Brain microvascular endothelial cell (primary cell): ENCODE data around the gene PPP1R12A.

Experiments
- DNase-seq: peaks from one replicate; pipeline ENCODE4 v3.0.0-alpha.2; 2020
- H3K27ac ChIP-seq: fragments of 250-450 bp; sonication (Bioruptor Pico); 2 replicates; pipeline ENCODE4 v1.5.1; 2020; ENCODE audit warnings: mild to moderate bottlenecking, moderate library complexity
- H3K27me3 ChIP-seq: fragments of 250-450 bp; sonication (Bioruptor Pico); replicated peaks from 2 replicates; pipeline ENCODE4 v1.5.1; 2020; ENCODE audit warnings: mild to moderate bottlenecking
- H3K36me3 ChIP-seq: fragments of 250-450 bp; sonication (Bioruptor Pico); replicated peaks from 2 replicates; pipeline ENCODE4 v1.5.1; 2020; ENCODE audit warnings: mild to moderate bottlenecking
- H3K4me3 ChIP-seq: 2 replicates; pipeline ENCODE4 v1.5.1; 2011; ENCODE audit warnings: low read depth, mild to moderate bottlenecking, control low read depth, low read length, moderate library complexity
- in situ Hi-C: cut with HindIII; loops from 2 replicates; pipeline ENCODE4 v1.10.0; 2017; ENCODE audit warnings: low sequenced_read_pairs, low pct_ligation_motif_present
- TF ChIP-seq, protein P1 (sequence below): IDR thresholded peaks from 2 replicates; pipeline ENCODE4 v1.5.1; 2011; ENCODE audit warnings: low read depth, mild to moderate bottlenecking, moderate library complexity, low read length, control low read depth, inconsistent platforms; ENCODE audit errors: missing control alignments

Gene PPP1R12A

GRCh38 chr12:79895804-79896203 lies 39.1 kb downstream of the PPP1R12A start:
- no peak for DNase-seq
- H3K27ac ChIP-seq: no peak overlapping the region
- in situ Hi-C loops: no loop called here
- TF ChIP-seq, protein P1, sequence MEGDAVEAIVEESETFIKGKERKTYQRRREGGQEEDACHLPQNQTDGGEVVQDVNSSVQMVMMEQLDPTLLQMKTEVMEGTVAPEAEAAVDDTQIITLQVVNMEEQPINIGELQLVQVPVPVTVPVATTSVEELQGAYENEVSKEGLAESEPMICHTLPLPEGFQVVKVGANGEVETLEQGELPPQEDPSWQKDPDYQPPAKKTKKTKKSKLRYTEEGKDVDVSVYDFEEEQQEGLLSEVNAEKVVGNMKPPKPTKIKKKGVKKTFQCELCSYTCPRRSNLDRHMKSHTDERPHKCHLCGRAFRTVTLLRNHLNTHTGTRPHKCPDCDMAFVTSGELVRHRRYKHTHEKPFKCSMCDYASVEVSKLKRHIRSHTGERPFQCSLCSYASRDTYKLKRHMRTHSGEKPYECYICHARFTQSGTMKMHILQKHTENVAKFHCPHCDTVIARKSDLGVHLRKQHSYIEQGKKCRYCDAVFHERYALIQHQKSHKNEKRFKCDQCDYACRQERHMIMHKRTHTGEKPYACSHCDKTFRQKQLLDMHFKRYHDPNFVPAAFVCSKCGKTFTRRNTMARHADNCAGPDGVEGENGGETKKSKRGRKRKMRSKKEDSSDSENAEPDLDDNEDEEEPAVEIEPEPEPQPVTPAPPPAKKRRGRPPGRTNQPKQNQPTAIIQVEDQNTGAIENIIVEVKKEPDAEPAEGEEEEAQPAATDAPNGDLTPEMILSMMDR: no peak
- H3K4me3 ChIP-seq: no peak overlapping the region
- H3K36me3 ChIP-seq: no peaks in the 10 kb centered on the region
- no peaks in the 10 kb centered on the region for H3K27me3 ChIP-seq

DNA sequence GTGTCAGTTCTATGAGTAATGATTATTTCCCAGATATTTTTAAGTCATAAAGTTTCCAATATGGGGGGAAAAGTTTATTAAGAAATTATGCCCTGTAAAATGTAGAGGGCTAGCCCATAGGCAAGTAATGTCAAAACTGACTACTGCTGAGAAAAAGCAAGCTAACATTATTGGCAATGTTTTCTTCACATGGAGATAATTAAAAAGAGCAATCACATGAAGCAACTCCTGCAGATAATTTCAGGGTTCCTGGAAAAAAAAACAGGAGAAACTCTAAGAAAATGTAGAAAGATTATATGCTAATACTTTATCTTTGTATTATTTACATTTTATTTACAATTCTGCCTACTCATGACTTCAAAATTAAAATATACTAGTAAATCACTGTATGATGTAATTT lies 39.8 kb downstream of the PPP1R12A start:
- DNase-seq: no peak
- Histone ChIP-seq H3K27me3 (no peaks in the 10 kb centered on the region), H3K4me3 (no peak overlapping the region), H3K36me3 (no peaks in the 10 kb centered on the region), H3K27ac (no peak overlapping the region)
- TF ChIP-seq, protein P1: no peak
- in situ Hi-C loops: no loop called here

GRCh38 chr12:79891506-79892162 lies 43.3 kb downstream of the PPP1R12A start:
- Histone ChIP-seq H3K4me3 (no peak overlapping the region), H3K27ac (no peak overlapping the region), H3K36me3 (no peaks in the 10 kb centered on the region), H3K27me3 (no peaks in the 10 kb centered on the region)
- TF ChIP-seq, protein P1: no peak
- in situ Hi-C loops: no loop called here
- no peak for DNase-seq

GRCh38 chr12:79887890-79888289 lies 47.0 kb downstream of the PPP1R12A start:
- Histone ChIP-seq H3K4me3 (no peak overlapping the region), H3K36me3 (no peaks in the 10 kb centered on the region), H3K27me3 (no peaks in the 10 kb centered on the region), H3K27ac (no peak overlapping the region)
- TF ChIP-seq, protein P1: no peak
- no peak for DNase-seq
- in situ Hi-C loops: no loop called here

DNA sequence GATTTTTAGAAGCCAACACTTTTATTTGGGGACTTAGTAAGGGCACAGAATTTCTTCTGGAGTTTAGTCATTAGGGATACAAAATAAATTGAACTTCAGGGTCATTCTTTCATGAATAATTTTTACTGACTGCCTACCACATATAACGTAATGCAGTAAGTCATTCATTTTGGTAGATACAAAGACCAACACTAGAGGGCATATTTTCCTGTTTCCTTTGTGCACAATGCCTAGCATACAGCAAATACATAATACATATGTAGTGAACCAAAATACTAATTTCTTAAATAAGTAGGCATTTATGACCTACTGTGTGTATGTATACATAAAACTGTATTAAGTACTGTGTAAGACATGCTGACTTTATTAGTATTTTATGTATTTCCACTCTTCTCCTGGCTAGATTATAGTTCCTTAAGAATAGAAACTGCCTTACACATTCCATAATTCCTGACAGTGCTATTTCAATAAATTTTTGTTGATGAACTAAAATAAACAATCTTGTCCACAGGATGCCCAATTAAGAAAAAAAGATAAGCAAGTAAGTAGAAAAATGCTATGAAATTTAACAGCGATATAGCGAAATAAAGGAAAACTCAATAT lies 47.9 kb downstream of the PPP1R12A start:
- no peaks in the 10 kb centered on the region for H3K36me3 ChIP-seq
- no peaks in the 10 kb centered on the region for H3K27me3 ChIP-seq
- H3K4me3 ChIP-seq: no peak overlapping the region
- H3K27ac ChIP-seq: no peak overlapping the region
- DNase-seq: peak; percentile 38
- in situ Hi-C loops: no loop called here
- TF ChIP-seq, protein P1: peak; percentile 59

DNA sequence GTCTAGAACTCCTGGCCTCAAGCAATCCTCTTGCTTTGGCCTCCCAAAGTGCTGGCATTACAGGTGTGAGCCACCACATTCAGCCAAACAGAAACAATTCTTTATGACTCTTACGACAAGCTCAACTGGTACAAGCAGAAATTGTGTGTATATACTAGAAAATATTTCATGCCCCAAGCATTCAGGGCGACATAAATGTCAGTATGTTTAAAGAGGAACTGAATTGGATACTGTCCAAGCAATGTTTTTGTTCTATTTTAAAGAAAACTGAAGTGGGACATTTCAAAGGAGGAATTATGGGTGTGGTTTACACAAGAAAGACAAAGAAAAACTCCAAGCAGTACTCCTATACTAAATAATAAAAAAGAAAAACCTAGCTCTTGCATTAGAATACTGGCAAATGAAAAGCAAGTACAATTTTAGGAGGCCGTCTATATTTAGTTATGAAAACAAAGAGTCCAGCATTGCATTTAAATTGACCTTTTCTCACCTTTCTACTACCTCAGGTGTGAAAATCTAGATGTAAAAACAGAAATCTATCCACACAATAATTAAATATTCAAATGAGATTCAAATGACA lies 48.9 kb downstream of the PPP1R12A start:
- Histone ChIP-seq H3K4me3 (no peak overlapping the region), H3K36me3 (no peaks in the 10 kb centered on the region), H3K27ac (no peak overlapping the region), H3K27me3 (no peaks in the 10 kb centered on the region)
- no peak for DNase-seq
- TF ChIP-seq, protein P1: no peak
- in situ Hi-C loops: no loop called here
